ENCODE measurements around the gene FBXW7.

Gene FBXW7

GRCh38 chr4:152357206-152357605, 178.7 kb downstream of the FBXW7 start:
- no peak overlapping the region for H3K4me3 ChIP-seq (replicated peaks; ENCODE audit: low read depth, low read length)
- no peak for DNase-seq (ENCODE audit: extremely low read depth, insufficient read length)
- TF ChIP-seq CTCF (IDR thresholded peaks at IDR 0.05; ENCODE audit: insufficient read depth, low read length, poor library complexity, severe bottlenecking) = no peak
- H3K36me3 ChIP-seq (ENCODE audit: control insufficient read depth, insufficient read depth, low read length) = no peaks in the 10 kb centered on the region
- no peaks in the 10 kb centered on the region for H3K27me3 ChIP-seq (replicated peaks; ENCODE audit: control insufficient read depth, insufficient read depth, low read length)

- Histone ChIP-seq H3K36me3 (ENCODE audit: control insufficient read depth, insufficient read depth, low read length) (no peaks in the 10 kb centered on the region), H3K4me3 (replicated peaks; ENCODE audit: low read depth, low read length) (no peak overlapping the region), H3K27me3 (replicated peaks; ENCODE audit: control insufficient read depth, insufficient read depth, low read length) (no peaks in the 10 kb centered on the region)
- DNase-seq (ENCODE audit: extremely low read depth, insufficient read length) = no peak
- TF ChIP-seq CTCF (IDR thresholded peaks at IDR 0.05; ENCODE audit: insufficient read depth, low read length, poor library complexity, severe bottlenecking) = peak; percentile 1
Measured at GRCh38 chr4:152356428-152357034, 179.4 kb downstream of the FBXW7 start.

DNA sequence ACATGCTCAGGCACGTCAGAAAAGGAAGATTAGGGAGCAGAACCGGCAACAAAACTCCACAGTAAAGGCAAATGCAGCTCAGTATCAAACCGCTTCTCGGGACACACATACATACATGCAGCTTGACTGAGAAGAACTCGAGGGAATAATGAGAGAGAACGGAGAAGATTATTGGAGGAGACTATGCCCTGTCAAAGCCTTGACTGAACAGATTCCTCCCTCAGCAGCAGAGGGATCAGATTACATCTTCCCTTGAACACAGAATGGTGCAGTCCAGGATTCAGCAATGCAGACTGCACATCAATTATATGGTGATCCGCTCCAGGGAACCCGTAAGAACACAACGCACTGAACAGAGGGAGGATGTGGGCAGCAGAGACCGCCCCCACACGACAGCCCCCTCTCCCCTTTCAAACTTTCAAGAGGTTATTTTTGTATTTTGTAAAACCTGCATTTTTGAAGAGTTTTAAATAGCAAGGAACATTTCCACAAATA, 183.2 kb downstream of the FBXW7 start:
- Histone ChIP-seq H3K4me3 (replicated peaks; ENCODE audit: low read depth, low read length) (peak overlapping the region; percentile 56), H3K36me3 (ENCODE audit: control insufficient read depth, insufficient read depth, low read length) (no peaks in the 10 kb centered on the region), H3K27me3 (replicated peaks; ENCODE audit: control insufficient read depth, insufficient read depth, low read length) (no peaks in the 10 kb centered on the region)
- DNase-seq (ENCODE audit: extremely low read depth, insufficient read length) = peak; percentile 50
- no peak for TF ChIP-seq CTCF (IDR thresholded peaks at IDR 0.05; ENCODE audit: insufficient read depth, low read length, poor library complexity, severe bottlenecking)

- H3K36me3 ChIP-seq (ENCODE audit: control insufficient read depth, insufficient read depth, low read length) = no peaks in the 10 kb centered on the region
- no peaks in the 10 kb centered on the region for H3K27me3 ChIP-seq (replicated peaks; ENCODE audit: control insufficient read depth, insufficient read depth, low read length)
- no peak for TF ChIP-seq CTCF (IDR thresholded peaks at IDR 0.05; ENCODE audit: insufficient read depth, low read length, poor library complexity, severe bottlenecking)
- DNase-seq (ENCODE audit: extremely low read depth, insufficient read length) = no peak
- peak overlapping the region; percentile 56 for H3K4me3 ChIP-seq (replicated peaks; ENCODE audit: low read depth, low read length)
Measured at GRCh38 chr4:152352215-152352614, 183.7 kb downstream of the FBXW7 start.

GRCh38 chr4:152351080-152351479, 184.8 kb downstream of the FBXW7 start:
- H3K36me3 ChIP-seq (ENCODE audit: control insufficient read depth, insufficient read depth, low read length) = peaks cover 5% of the 10 kb centered on the region
- TF ChIP-seq CTCF (IDR thresholded peaks at IDR 0.05; ENCODE audit: insufficient read depth, low read length, poor library complexity, severe bottlenecking) = no peak
- no peaks in the 10 kb centered on the region for H3K27me3 ChIP-seq (replicated peaks; ENCODE audit: control insufficient read depth, insufficient read depth, low read length)
- peak overlapping the region; percentile 56 for H3K4me3 ChIP-seq (replicated peaks; ENCODE audit: low read depth, low read length)
- DNase-seq (ENCODE audit: extremely low read depth, insufficient read length) = no peak

- no peak for DNase-seq (ENCODE audit: extremely low read depth, insufficient read length)
- Histone ChIP-seq H3K27me3 (replicated peaks; ENCODE audit: control insufficient read depth, insufficient read depth, low read length) (no peaks in the 10 kb centered on the region), H3K36me3 (ENCODE audit: control insufficient read depth, insufficient read depth, low read length) (peaks cover 5% of the 10 kb centered on the region), H3K4me3 (replicated peaks; ENCODE audit: low read depth, low read length) (no peak overlapping the region)
- peak; percentile 8 for TF ChIP-seq CTCF (IDR thresholded peaks at IDR 0.05; ENCODE audit: insufficient read depth, low read length, poor library complexity, severe bottlenecking)
Measured at GRCh38 chr4:152348670-152349069, 187.2 kb downstream of the FBXW7 start.

Data from GM06990 (cell line).